ENCODE measurements around the gene RPL10.

DNA sequence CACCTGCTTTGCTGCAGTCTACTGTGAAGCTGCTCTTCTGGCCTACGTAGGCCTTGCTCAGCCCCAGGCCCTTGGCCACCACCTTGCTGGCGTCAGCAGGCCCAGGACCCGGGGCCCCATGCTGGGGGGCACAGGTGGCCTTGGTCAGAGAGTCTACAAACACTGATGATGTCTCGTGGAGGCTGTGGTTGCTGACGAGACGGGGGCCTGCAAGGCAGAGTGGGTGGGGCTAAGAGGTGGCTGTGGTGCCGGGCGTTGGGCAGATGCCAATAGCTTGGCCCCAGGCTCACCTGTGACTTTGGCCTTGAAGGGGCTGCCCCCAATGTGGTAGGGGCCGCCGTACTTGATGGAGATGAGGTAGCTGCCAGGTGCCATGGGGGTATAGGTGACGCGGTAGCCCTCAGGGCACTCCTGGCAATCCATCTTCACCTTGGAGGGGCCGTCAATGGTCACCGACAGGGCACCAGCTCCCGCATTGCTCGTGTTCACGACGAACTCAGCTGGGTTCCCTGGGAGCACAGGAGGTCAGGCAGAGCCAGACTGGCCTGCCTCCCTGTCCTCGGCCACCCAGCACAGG lies 48.7 kb upstream of the RPL10 start:
- no peak for TF ChIP-seq EZH2 (IDR thresholded peaks at IDR 0.05; ENCODE audit: insufficient read depth, poor library complexity, severe bottlenecking)
- no peak for TF ChIP-seq EZH2phosphoT487 (IDR thresholded peaks at IDR 0.05; ENCODE audit: insufficient read depth, low read depth)
